Fibroblast of skin of right biceps (primary cell): ENCODE data around the gene GORASP1.

Source experiments
- DNase-seq: peaks from one replicate; pipeline ENCODE4 v3.0.0-alpha.2; 2013

Gene GORASP1

GRCh38 chr3:39107388-39108199 is at the start of gene GORASP1, which contains the start of gene TTC21A:
Gene GORASP1, minus strand, starts transcription at chr3:39107627. Its CDS starts 86 bp downstream, at chr3:39107541.
Gene TTC21A, plus strand, starts transcription at chr3:39107680. Its CDS starts 158 bp downstream, at chr3:39107838.
- peak; percentile 88 for DNase-seq

GRCh38 chr3:39156421-39156820 is 49.0 kb upstream of the GORASP1 start:
- no peak for DNase-seq

- DNase-seq: peak; percentile 53
These were observed 47.0 kb upstream of the GORASP1 start for GRCh38 chr3:39154280-39155021.

GRCh38 chr3:39153977-39154279 is 46.5 kb upstream of the GORASP1 start:
- no peak for DNase-seq

GRCh38 chr3:39150803-39151631 is 43.6 kb upstream of the GORASP1 start:
- peak; percentile 100 for DNase-seq

- DNase-seq: no peak
These were observed 42.8 kb upstream of the GORASP1 start for GRCh38 chr3:39150148-39150802.

- no peak for DNase-seq
These were observed 42.2 kb upstream of the GORASP1 start for GRCh38 chr3:39149498-39150147.

GRCh38 chr3:39149059-39149455 is 41.6 kb upstream of the GORASP1 start:
- no peak for DNase-seq

GRCh38 chr3:39148435-39149058 is 41.1 kb upstream of the GORASP1 start:
- DNase-seq: peak; percentile 48

- peak; percentile 73 for DNase-seq
These were observed 40.4 kb upstream of the GORASP1 start for GRCh38 chr3:39147711-39148434.

GRCh38 chr3:39146611-39147591 is 39.5 kb upstream of the GORASP1 start:
- peak; percentile 99 for DNase-seq

- DNase-seq: no peak
These were observed 38.7 kb upstream of the GORASP1 start for GRCh38 chr3:39146083-39146501.

- DNase-seq: no peak
These were observed 37.4 kb upstream of the GORASP1 start for GRCh38 chr3:39144748-39145380.

- DNase-seq: no peak
These were observed 36.8 kb upstream of the GORASP1 start for GRCh38 chr3:39144095-39144747.

GRCh38 chr3:39143051-39143885 is 35.8 kb upstream of the GORASP1 start:
- no peak for DNase-seq

GRCh38 chr3:39142067-39142466 is 34.6 kb upstream of the GORASP1 start:
- DNase-seq: no peak

GRCh38 chr3:39141171-39141995 is 34.0 kb upstream of the GORASP1 start:
- DNase-seq: peak; percentile 51
